Gastroesophageal sphincter (tissue), 3 donors: ENCODE data around the gene RAET1G.

Experiments
- EP300 ChIP-seq: sonication (generic); formaldehyde crosslinking; IDR thresholded peaks from one replicate; pipeline ENCODE4 v1.6.1; 2017; ENCODE audit warnings: antibody characterized with exemption, mild to moderate bottlenecking
- POLR2A ChIP-seq, 2 donors: fragments of 450-650 bp; IDR thresholded peaks; one replicate each; pipeline ENCODE4 v1.6.1; 2017; ENCODE audit warnings: antibody characterized with exemption in 2 of 2, mild to moderate bottlenecking in 2 of 2, moderate library complexity in 1 of 2
- POLR2AphosphoS5 ChIP-seq: sonication (generic); formaldehyde crosslinking; IDR thresholded peaks from one replicate; pipeline ENCODE4 v1.6.1; 2017; ENCODE audit warnings: antibody characterized with exemption
- TF ChIP-seq, protein P1 (sequence below), 4 experiments: fragments of 200-600 bp in 2 of 4; fragments of 450-650 bp in 2 of 4; sonication (generic) in 1 of 4; IDR thresholded peaks; one replicate each; pipeline ENCODE4 v1.5.1; 2017 to 2019; ENCODE audit warnings: antibody characterized with exemption in 4 of 4, mild to moderate bottlenecking in 2 of 4, moderate library complexity in 2 of 4

DNA sequence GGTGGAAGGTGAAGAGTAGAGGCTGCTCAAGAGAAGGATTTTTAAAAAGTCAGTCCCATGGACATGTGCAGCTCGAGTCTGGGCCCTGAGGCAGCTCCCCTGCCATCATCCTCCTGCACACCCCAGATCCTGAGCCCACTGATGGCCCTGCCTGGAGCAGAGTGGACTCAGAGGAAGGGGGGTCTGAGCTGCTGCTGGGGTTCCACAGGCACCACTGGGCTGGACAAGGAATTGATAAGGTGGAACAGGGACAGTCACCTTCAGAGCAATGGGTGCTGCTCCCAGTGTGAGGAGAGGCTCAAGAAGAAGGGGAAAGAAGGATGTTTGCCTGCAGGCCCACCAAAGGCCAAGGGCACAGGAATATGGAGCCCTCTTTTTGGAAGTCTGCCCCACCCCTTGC, 25.1 kb upstream of the RAET1G start:
- TF ChIP-seq, protein P1, sequence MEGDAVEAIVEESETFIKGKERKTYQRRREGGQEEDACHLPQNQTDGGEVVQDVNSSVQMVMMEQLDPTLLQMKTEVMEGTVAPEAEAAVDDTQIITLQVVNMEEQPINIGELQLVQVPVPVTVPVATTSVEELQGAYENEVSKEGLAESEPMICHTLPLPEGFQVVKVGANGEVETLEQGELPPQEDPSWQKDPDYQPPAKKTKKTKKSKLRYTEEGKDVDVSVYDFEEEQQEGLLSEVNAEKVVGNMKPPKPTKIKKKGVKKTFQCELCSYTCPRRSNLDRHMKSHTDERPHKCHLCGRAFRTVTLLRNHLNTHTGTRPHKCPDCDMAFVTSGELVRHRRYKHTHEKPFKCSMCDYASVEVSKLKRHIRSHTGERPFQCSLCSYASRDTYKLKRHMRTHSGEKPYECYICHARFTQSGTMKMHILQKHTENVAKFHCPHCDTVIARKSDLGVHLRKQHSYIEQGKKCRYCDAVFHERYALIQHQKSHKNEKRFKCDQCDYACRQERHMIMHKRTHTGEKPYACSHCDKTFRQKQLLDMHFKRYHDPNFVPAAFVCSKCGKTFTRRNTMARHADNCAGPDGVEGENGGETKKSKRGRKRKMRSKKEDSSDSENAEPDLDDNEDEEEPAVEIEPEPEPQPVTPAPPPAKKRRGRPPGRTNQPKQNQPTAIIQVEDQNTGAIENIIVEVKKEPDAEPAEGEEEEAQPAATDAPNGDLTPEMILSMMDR (IDR thresholded peaks at IDR 0.05) = no peak
- TF ChIP-seq POLR2A (IDR thresholded peaks at IDR 0.05) (no peak), EP300 (no peak), POLR2AphosphoS5 (no peak)
